Measurements from ENCODE around the gene KRTAP10-10. TPM values are rescaled to one million over a fixed set of nuclear protein-coding genes. Genes with fewer than 3 reads are reported as not detected.

KRTAP10-10 gene
- total RNA-seq, 1 experiment from 2014 or later = not detected

- H3K27ac Mint-ChIP-seq (ENCODE audit: unreplicated experiment) = no peak overlapping the region
- no peak for TF ChIP-seq CTCF (IDR thresholded peaks at IDR 0.05; ENCODE audit: insufficient read depth in 1 of 2, low read depth in 1 of 2, low read length in 1 of 2, severe bottlenecking in 1 of 2, unreplicated experiment in 1 of 2)
These were observed 21.1 kb upstream of the KRTAP10-10 start for GRCh38 chr21:44615911-44616590.

GRCh38 chr21:44616591-44616926 is 20.6 kb upstream of the KRTAP10-10 start:
- peaks cover 6% of the 10 kb centered on the region for H3K27me3 Mint-ChIP-seq (ENCODE audit: insufficient read depth, unreplicated experiment)
- no peaks in the 10 kb centered on the region for H3K4me1 Mint-ChIP-seq (ENCODE audit: low read depth, unreplicated experiment)
- intact Hi-C loops (cut with micrococcal nuclease; ENCODE audit: unreplicated experiment) = no loop called here
- POLR2A ChIA-PET = no interaction called here
- CTCF ChIA-PET = no interaction called here
- Histone ChIP-seq H3K4me1 (no peaks in the 10 kb centered on the region), H3K36me3 (ENCODE audit: control insufficient read depth, insufficient read depth, low read length) (no peaks in the 10 kb centered on the region), H3K9me3 (peaks cover 12% of the 10 kb centered on the region; the same call in 1 of the 2 replicates), H3K27me3 (replicated peaks; ENCODE audit: control insufficient read depth, insufficient read depth, low read length) (no peaks in the 10 kb centered on the region), H3K4me3 (ENCODE audit: low read depth, low read length) (no peak overlapping the region)
- no peak overlapping the region for H3K27ac Mint-ChIP-seq (ENCODE audit: unreplicated experiment)
- no peak overlapping the region for H3K4me3 Mint-ChIP-seq (ENCODE audit: unreplicated experiment)
- no TSS peak for BruUV-seq (replicated peaks)
- H3K36me3 Mint-ChIP-seq (ENCODE audit: insufficient read depth, unreplicated experiment) = no peaks in the 10 kb centered on the region
- TF ChIP-seq CTCF (IDR thresholded peaks at IDR 0.05; ENCODE audit: insufficient read depth in 1 of 2, low read depth in 1 of 2, low read length in 1 of 2, severe bottlenecking in 1 of 2, unreplicated experiment in 1 of 2) = no peak
- peaks cover 35% of the 10 kb centered on the region for H3K9me3 Mint-ChIP-seq (ENCODE audit: unreplicated experiment)
- no peak for DNase-seq

More at GRCh38 chr21:44615911-44616590, 21.1 kb upstream of the KRTAP10-10 start:
- Histone ChIP-seq H3K36me3 (ENCODE audit: control insufficient read depth, insufficient read depth, low read length) (no peaks in the 10 kb centered on the region), H3K4me1 (no peaks in the 10 kb centered on the region), H3K4me3 (ENCODE audit: low read depth, low read length) (no peak overlapping the region), H3K9me3 (peaks cover 15% of the 10 kb centered on the region; the same call in 1 of the 2 replicates), H3K27me3 (replicated peaks; ENCODE audit: control insufficient read depth, insufficient read depth, low read length) (no peaks in the 10 kb centered on the region)
- H3K36me3 Mint-ChIP-seq (ENCODE audit: insufficient read depth, unreplicated experiment) = no peaks in the 10 kb centered on the region
- H3K27me3 Mint-ChIP-seq (ENCODE audit: insufficient read depth, unreplicated experiment) = peaks cover 6% of the 10 kb centered on the region
- H3K4me3 Mint-ChIP-seq (ENCODE audit: unreplicated experiment) = no peak overlapping the region
- DNase-seq = no peak
- POLR2A ChIA-PET = no interaction called here
- no TSS peak for BruUV-seq (replicated peaks)
- intact Hi-C loops (cut with micrococcal nuclease; ENCODE audit: unreplicated experiment) = no loop called here
- peaks cover 40% of the 10 kb centered on the region for H3K9me3 Mint-ChIP-seq (ENCODE audit: unreplicated experiment)
- CTCF ChIA-PET = interaction anchor here (0.7 kb wide), 1 partner anchor 270 kb away, joined by 4 read pairs; no protein-coding TSS in a partner anchor
- H3K4me1 Mint-ChIP-seq (ENCODE audit: low read depth, unreplicated experiment) = no peaks in the 10 kb centered on the region

GRCh38 chr21:44617071-44617501 is 20.1 kb upstream of the KRTAP10-10 start:
- Mint-ChIP-seq H3K4me1 (ENCODE audit: low read depth, unreplicated experiment) (no peaks in the 10 kb centered on the region), H3K36me3 (ENCODE audit: insufficient read depth, unreplicated experiment) (no peaks in the 10 kb centered on the region), H3K4me3 (ENCODE audit: unreplicated experiment) (no peak overlapping the region), H3K27ac (ENCODE audit: unreplicated experiment) (no peak overlapping the region), H3K27me3 (ENCODE audit: insufficient read depth, unreplicated experiment) (peaks cover 6% of the 10 kb centered on the region), H3K9me3 (ENCODE audit: unreplicated experiment) (peaks cover 35% of the 10 kb centered on the region)
- Histone ChIP-seq H3K9me3 (peaks cover 12% of the 10 kb centered on the region; the same call in 1 of the 2 replicates), H3K27me3 (replicated peaks; ENCODE audit: control insufficient read depth, insufficient read depth, low read length) (no peaks in the 10 kb centered on the region), H3K36me3 (ENCODE audit: control insufficient read depth, insufficient read depth, low read length) (no peaks in the 10 kb centered on the region), H3K4me1 (no peaks in the 10 kb centered on the region), H3K4me3 (ENCODE audit: low read depth, low read length) (no peak overlapping the region)
- ChIA-PET POLR2A (no interaction called here), CTCF (no interaction called here)
- DNase-seq = no peak
- BruUV-seq (replicated peaks) = no TSS peak
- no peak for TF ChIP-seq CTCF (IDR thresholded peaks at IDR 0.05; ENCODE audit: insufficient read depth in 1 of 2, low read depth in 1 of 2, low read length in 1 of 2, severe bottlenecking in 1 of 2, unreplicated experiment in 1 of 2)
- intact Hi-C loops (cut with micrococcal nuclease; ENCODE audit: unreplicated experiment) = no loop called here
